WTC11 (cell line): ENCODE results near the gene PRDM12. TPM values are rescaled to one million over a fixed set of nuclear protein-coding genes. Genes with fewer than 3 reads are reported as not detected.

ENCODE experiments used
- ATAC-seq: fragments of 200-7000 bp; cut with Tn5 transposase; 2 replicates; pipeline ENCODE4 v1.10.0; 2021; ENCODE audit warnings: mild to moderate bottlenecking, moderate library complexity
- CTCF ChIA-PET: fragments of 300-600 bp; sonication (Branson Sonifier 250); formaldehyde crosslinking; loops from one replicate; lab custom pipeline; 2021; ENCODE audit warnings: antibody characterized with exemption; lab: Charles Lee
- POLR2A ChIA-PET: fragments of 350-600 bp; sonication (Branson Sonifier 250); formaldehyde crosslinking; loops from one replicate; lab custom pipeline; 2021; ENCODE audit warnings: antibody characterized with exemption; lab: Charles Lee
- DNase-seq: peaks from one replicate; pipeline ENCODE4 v3.0.0; 2021; ENCODE audit warnings: low spot score
- H3K27ac Mint-ChIP-seq: 2 replicates; pipeline ENCODE4 v1.8.0; 2021; ENCODE audit warnings: mixed read lengths
- H3K27me3 Mint-ChIP-seq: 2 replicates; pipeline ENCODE4 v1.8.0; 2021; ENCODE audit warnings: low read depth, mild to moderate bottlenecking, moderate library complexity, mixed read lengths
- H3K36me3 Mint-ChIP-seq: 2 replicates; pipeline ENCODE4 v1.8.0; 2021; ENCODE audit warnings: mixed read lengths
- H3K4me1 Mint-ChIP-seq: 2 replicates; pipeline ENCODE4 v1.8.0; 2022; ENCODE audit warnings: mixed read lengths
- H3K4me3 Mint-ChIP-seq: 2 replicates; pipeline ENCODE4 v1.8.0; 2021; ENCODE audit warnings: mild to moderate bottlenecking, moderate library complexity, mixed read lengths
- H3K9me3 Mint-ChIP-seq: 2 replicates; pipeline ENCODE4 v1.8.0; 2021; ENCODE audit warnings: mixed read lengths
- AR ChIP-seq: fragments of 250-450 bp; sonication (Bioruptor Pico); IDR thresholded peaks from 2 replicates; pipeline ENCODE4 v1.9.0; 2021; ENCODE audit warnings: mild to moderate bottlenecking
- CBFB ChIP-seq: sonication (generic); formaldehyde crosslinking; IDR thresholded peaks from 2 replicates; pipeline ENCODE4 v1.8.1; 2022; ENCODE audit warnings: mild to moderate bottlenecking, low read depth, missing genetic modification reagents
- EMX1 ChIP-seq: fragments of 250-450 bp; sonication (Bioruptor Pico); IDR thresholded peaks from 2 replicates; pipeline ENCODE4 v1.8.0; 2021; ENCODE audit warnings: mild to moderate bottlenecking
- FOXJ3 ChIP-seq: sonication (generic); formaldehyde crosslinking; IDR thresholded peaks from 2 replicates; pipeline ENCODE4 v1.9.0; 2021; ENCODE audit warnings: missing genetic modification reagents, mild to moderate bottlenecking, borderline replicate concordance
- GABPB1 ChIP-seq: sonication (generic); formaldehyde crosslinking; IDR thresholded peaks from 2 replicates; pipeline ENCODE4 v1.8.1; 2023; ENCODE audit warnings: mild to moderate bottlenecking, missing genetic modification reagents
- IRF1 ChIP-seq: sonication (generic); formaldehyde crosslinking; IDR thresholded peaks from 2 replicates; pipeline ENCODE4 v1.8.0; 2023; ENCODE audit warnings: missing genetic modification reagents
- IRF2 ChIP-seq: sonication (generic); formaldehyde crosslinking; IDR thresholded peaks from 2 replicates; pipeline ENCODE4 v1.8.0; 2022; ENCODE audit warnings: low read depth, missing genetic modification reagents, borderline replicate concordance
- KAT7 ChIP-seq: sonication (generic); formaldehyde crosslinking; IDR thresholded peaks from 2 replicates; pipeline ENCODE4 v1.8.1; 2023; ENCODE audit warnings: missing genetic modification reagents, mild to moderate bottlenecking, borderline replicate concordance
- OVOL2 ChIP-seq: fragments of 250-450 bp; sonication (Bioruptor Pico); IDR thresholded peaks from 2 replicates; pipeline ENCODE4 v1.9.0; 2021; ENCODE audit warnings: mild to moderate bottlenecking, borderline replicate concordance
- SOX15 ChIP-seq: fragments of 250-450 bp; sonication (Bioruptor Pico); IDR thresholded peaks from 2 replicates; pipeline ENCODE4 v1.9.0; 2021; ENCODE audit warnings: mild to moderate bottlenecking
- ZNF138 ChIP-seq: sonication (generic); formaldehyde crosslinking; conservative IDR thresholded peaks from 2 replicates; pipeline ENCODE4 v1.8.1; 2022; ENCODE audit warnings: mild to moderate bottlenecking, moderate library complexity, missing genetic modification reagents
- ZNF263 ChIP-seq: sonication (generic); formaldehyde crosslinking; IDR thresholded peaks from 2 replicates; pipeline ENCODE4 v1.8.1; 2022; ENCODE audit warnings: low read depth, mild to moderate bottlenecking, moderate library complexity, missing genetic modification reagents
- ZNF416 ChIP-seq: fragments of 250-450 bp; sonication (Bioruptor Pico); IDR thresholded peaks from 2 replicates; pipeline ENCODE4 v1.9.0; 2021; ENCODE audit warnings: mild to moderate bottlenecking, inconsistent platforms
- ZNF425 ChIP-seq: fragments of 250-450 bp; sonication (Bioruptor Pico); conservative IDR thresholded peaks from 2 replicates; pipeline ENCODE4 v1.9.0; 2021; ENCODE audit warnings: mild to moderate bottlenecking
- ZNF671 ChIP-seq: fragments of 250-450 bp; sonication (Bioruptor Pico); IDR thresholded peaks from 2 replicates; pipeline ENCODE4 v1.8.0; 2021; ENCODE audit warnings: mild to moderate bottlenecking
- total RNA-seq: library from RNA; stranded (reverse); gene quantifications from 3 replicates; pipeline ENCODE4 v1.2.3, GENCODE V29; 2021

Gene PRDM12
- total RNA-seq, 1 experiment from 2014 or later, result 0.09 TPM

GRCh38 chr9:130638284-130639123 lies 25.9 kb upstream of the PRDM12 start:
- Mint-ChIP-seq H3K9me3 (no peaks in the 10 kb centered on the region), H3K4me1 (peaks cover 15% of the 10 kb centered on the region), H3K36me3 (peaks cover 11% of the 10 kb centered on the region), H3K27ac (peak overlapping the region; percentile 39), H3K4me3 (no peak overlapping the region), H3K27me3 (no peaks in the 10 kb centered on the region)
- ATAC-seq (peak; percentile 21; the same call in 1 of the 2 replicates), DNase-seq (no peak)
- CTCF ChIA-PET, result interaction anchor here (0.6 to 3.3 kb wide), 5 partner anchors 44 to 360 kb away, joined by 3 to 14 read pairs (median 3); no protein-coding TSS in a partner anchor
- TF ChIP-seq ZNF425 (CRISPR knock-in tag) (no peak), CBFB (CRISPR knock-in tag) (no peak), IRF2 (no peak), ZNF416 (CRISPR knock-in tag) (no peak), ZNF671 (CRISPR knock-in tag) (no peak), AR (no peak)
- POLR2A ChIA-PET, result no interaction called here

- POLR2A ChIA-PET, result no interaction called here
- ATAC-seq, result peak; percentile 62
- Mint-ChIP-seq H3K27ac (peak overlapping the region; percentile 32; the same call in 1 of the 2 replicates), H3K27me3 (no peaks in the 10 kb centered on the region), H3K36me3 (peaks cover 11% of the 10 kb centered on the region), H3K9me3 (no peaks in the 10 kb centered on the region), H3K4me1 (peaks cover 15% of the 10 kb centered on the region), H3K4me3 (no peak overlapping the region)
- TF ChIP-seq GABPB1, result no peak
- TF ChIP-seq KAT7 (CRISPR knock-in tag), result no peak
- TF ChIP-seq FOXJ3, result no peak
- no peak for TF ChIP-seq ZNF138
- CTCF ChIA-PET, result interaction anchor here (0.6 to 3.3 kb wide), 7 partner anchors 43 to 359 kb away, joined by 3 to 14 read pairs (median 3); no protein-coding TSS in a partner anchor
- DNase-seq, result no peak
Observed at GRCh38 chr9:130639124-130639765, 25.1 kb upstream of the PRDM12 start.

GRCh38 chr9:130639866-130640555 lies 24.4 kb upstream of the PRDM12 start:
- Mint-ChIP-seq H3K4me1 (peaks cover 15% of the 10 kb centered on the region), H3K9me3 (no peaks in the 10 kb centered on the region), H3K36me3 (peaks cover 8% of the 10 kb centered on the region), H3K4me3 (no peak overlapping the region), H3K27me3 (no peaks in the 10 kb centered on the region), H3K27ac (no peak overlapping the region)
- ATAC-seq, result no peak
- ChIA-PET CTCF (interaction anchor here (0.9 to 3.3 kb wide), 4 partner anchors 44 to 358 kb away, joined by 3 to 14 read pairs (median 3); no protein-coding TSS in a partner anchor), POLR2A (no interaction called here)
- TF ChIP-seq EMX1 (CRISPR knock-in tag), result no peak
- TF ChIP-seq IRF1 (CRISPR knock-in tag), result no peak
- no peak for TF ChIP-seq SOX15 (CRISPR knock-in tag)
- no peak for TF ChIP-seq GABPB1
- TF ChIP-seq IRF2, result no peak
- TF ChIP-seq OVOL2 (CRISPR knock-in tag), result no peak
- TF ChIP-seq ZNF263 (CRISPR knock-in tag), result no peak
- DNase-seq, result no peak
